ENCODE data around the gene PTCD3.
A peak's percentile ranks its signal among the peaks of the same experiment; 100 is the strongest.

PTCD3 gene

GRCh38 chr2:86082756-86083155 is 23.3 kb upstream of the PTCD3 start:
- no peak for DNase-seq (ENCODE audit: low read depth)

DNA sequence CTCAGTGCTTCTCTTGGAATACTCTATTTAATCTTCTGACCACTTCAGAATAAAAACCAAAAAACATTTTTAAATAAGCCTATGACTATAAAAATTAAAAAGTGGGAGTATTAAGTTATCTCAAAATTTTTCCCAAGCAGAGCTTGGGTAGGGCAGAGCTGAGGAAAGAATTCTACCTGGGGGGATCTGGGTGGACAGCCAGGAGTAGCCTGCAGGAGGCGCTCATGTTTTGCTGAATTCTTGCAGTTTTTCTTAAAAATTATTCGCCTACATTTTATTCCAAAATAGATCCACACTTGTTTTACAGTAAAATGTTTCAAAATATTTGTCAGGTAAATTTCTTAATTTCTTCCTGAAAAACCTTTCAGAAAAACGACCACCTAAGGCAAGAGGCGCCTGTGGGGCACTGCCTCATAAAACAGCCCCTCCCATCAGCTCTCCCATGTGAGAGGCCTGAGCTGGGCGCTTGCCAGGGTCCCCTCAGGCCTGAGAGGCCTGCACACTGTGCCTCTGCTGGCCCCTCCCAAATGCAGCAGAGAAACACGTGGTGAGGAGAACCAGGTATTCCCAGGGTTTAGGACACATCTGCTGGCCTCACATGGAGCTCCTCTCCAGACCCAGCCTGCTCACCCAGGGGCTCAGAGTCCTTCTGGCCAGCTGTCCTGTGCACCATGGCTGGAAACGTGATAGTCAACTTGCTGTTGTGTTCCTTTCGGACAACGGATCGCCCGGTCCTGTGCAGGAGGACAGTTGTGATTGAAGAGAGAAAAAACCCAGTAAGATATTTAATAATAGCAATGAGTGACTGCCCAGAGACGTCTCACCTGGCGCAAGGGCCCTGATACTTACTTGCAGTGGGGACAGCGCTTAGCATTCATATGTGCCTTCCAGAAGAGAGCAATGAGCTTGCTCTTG is 17.8 kb upstream of the PTCD3 start:
- DNase-seq (ENCODE audit: low read depth), result no peak

DNA sequence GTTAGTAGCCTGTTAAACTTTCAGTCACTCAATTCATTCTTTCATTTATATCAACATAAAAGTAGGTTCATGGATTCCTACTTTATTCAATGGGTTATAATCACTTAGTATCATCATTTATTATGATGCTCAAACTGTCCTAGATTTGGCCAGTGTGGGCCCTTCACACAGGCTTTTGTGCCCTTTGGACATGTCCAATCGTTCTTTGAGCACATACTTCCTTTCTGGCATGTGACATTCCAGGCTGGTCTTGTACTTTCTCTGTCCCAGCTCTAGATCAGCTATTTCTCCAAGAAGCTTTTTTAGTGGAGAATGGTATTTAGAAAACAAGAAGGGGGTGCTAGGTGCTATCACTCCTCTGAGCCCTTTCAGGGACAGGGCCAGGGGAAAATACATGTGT is 11.8 kb upstream of the PTCD3 start:
- DNase-seq (ENCODE audit: low read depth), result no peak

DNA sequence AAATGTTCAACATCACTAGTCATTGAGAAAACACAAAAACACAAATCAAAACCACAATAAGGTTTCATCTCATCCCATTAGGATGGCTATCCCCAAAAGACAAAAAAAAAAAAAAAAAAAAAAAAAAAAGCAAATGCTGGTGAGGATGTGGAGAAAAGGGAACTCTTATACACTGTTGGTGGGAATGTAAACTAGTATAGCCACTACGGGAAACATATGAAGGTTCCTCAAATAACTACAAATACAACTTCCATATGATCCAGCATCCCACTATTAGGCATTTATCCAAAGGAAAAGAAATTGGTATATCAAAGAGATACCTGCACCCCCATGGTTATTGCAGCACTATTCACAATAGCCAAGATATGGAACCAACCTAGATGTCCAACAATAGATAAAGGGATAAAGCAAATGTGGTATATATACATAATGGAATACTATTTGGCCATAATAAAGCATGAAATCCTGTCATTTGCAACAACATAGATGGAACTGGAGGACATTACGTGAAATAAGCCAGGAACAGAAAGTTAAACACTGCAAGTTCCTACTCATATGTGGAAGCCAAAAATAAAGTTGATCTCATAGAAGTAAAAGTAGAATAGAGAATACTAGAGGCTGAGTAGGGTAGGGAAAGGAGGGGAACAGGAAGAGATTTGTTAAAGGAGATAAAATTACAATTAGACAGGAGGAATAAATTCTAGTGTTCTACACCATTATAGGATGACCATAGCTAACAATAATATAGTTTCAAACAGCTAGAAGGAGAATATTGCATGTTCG is 8.7 kb upstream of the PTCD3 start:
- no peak for DNase-seq (ENCODE audit: low read depth)

- no peak for DNase-seq (ENCODE audit: low read depth)
These were observed 8.1 kb upstream of the PTCD3 start for GRCh38 chr2:86097913-86098312.

DNA sequence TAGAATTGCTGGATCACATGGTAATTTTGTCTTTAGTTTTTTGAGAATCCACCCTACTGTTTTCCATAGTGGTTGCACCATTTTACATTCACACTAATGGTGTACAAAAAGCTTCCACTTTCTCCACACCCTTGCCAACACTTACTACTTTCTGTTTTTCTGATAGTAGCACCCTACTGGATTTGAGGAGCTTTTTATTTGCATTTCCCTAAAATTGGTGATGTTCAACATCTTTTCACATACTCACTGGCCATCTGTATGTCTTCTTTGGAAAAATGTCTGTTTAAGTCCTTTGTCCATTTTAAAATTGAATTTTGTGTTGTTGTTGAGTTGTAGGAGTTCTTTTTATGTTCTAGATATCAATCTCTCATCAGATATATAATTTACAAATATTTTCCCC is 3.9 kb upstream of the PTCD3 start:
- no peak for DNase-seq (ENCODE audit: low read depth)

DNA sequence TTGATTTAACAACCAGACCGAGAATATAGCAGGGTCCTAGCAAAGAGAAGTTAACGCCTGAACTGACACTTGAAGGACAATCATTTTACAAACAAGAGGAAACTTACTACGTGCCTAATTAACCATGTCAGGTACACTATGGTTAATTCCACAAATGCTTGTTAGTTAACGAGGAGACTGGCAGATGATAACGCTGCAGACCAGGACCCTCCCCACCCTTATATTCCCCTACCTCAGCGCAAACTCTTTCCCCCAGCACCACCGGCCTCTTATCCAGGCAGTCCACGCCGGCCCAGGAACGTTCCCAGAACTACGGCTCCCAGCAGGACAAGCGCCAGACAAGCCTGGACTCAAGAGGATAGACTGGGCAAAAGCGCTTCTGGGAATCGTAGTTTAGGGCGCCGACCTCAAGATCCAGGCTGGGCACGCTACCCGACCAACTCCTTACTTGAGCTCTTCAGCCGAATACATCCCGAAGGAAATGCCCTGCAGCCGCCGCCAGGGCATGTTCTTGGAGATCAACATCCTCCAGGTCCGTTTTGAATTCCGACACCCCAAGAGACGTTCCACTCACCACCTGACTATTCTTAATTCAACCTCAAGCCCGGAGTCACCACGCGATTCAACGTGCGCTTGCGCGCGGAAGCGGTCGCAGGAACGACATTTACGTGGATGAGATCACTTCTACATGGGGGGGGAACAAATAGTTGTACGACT is 625 bp upstream of the PTCD3 start, which contains the start of gene POLR1A:
Gene POLR1A (minus strand): TSS at position 635 of the 717 bp plus-strand sequence. CDS start 110 bp downstream, at position 525.
- peak; percentile 73 for DNase-seq (ENCODE audit: low read depth)

DNA sequence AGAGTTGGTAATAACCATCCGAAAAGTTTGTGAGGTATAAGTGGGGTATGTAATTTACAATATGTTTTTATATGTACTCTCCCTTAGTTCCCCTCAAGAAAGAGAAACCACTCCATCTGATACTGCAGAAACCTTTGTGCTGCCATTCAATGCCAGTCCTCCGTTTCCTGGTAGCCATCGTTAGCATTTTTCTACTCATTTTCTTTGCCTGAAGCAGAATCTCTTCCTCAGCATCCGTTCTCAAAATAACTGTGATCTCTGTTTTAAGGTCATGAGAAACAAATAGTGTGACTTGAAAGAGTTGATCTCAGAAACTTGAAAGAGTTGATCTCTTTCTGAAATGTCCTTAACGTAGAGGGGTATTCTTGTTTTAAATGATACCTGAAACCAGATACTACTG is 996 bp downstream of the PTCD3 start:
- DNase-seq (ENCODE audit: low read depth), result no peak

- DNase-seq (ENCODE audit: low read depth), result no peak
These were observed 12.1 kb downstream of the PTCD3 start for GRCh38 chr2:86118130-86118529.

DNA sequence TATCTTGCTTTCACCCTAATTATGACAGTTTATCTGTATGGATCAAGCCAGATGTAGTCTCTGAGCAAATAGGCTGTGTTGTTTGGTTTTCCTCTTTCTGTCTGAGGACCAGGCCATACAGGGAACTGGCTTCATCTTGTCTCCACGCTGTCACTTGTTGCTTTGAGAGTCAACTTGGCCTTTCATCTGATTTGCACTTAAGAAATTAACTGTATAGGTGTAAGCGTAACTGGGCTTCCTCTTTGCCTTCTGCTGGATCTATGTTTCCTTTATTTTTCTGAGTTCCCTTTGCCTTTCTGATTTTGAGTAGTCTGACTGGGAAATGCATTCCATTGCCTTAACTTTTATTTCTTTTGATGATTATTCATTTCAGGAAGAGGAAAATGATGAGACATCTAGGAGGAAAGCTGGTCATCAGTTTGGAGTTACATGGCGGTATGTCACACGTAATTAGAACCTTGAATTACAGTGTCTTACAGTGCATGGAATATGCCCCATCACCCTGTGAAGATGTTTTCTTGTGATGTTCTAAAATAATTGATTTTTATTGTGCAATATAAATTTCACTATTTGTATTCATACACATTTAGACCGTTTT is 17.4 kb downstream of the PTCD3 start:
- no peak for DNase-seq (ENCODE audit: low read depth)

DNA sequence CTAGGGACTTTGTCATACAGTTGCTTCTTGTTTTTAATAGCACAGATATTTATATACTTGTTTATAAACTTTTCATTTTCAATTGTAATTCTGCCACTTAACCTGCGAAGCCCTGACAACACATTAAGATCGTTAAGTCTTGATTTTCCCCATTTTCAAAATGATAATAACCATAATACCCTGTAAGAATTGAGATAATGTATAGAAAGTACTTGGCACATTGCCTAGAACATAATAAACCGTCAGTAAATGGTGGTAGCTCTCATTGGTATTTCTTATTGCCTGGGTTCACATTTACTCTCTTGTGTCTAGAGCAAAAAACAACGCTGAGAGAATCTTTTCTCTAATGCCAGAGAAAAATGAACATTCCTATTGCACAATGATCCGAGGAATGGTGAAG is 18.6 kb downstream of the PTCD3 start:
- DNase-seq (ENCODE audit: low read depth), result no peak

- no peak for DNase-seq (ENCODE audit: low read depth)
These were observed 28.7 kb downstream of the PTCD3 start for GRCh38 chr2:86134709-86135108.

GRCh38 chr2:86135653-86136052 is 29.6 kb downstream of the PTCD3 start:
- no peak for DNase-seq (ENCODE audit: low read depth)

DNA sequence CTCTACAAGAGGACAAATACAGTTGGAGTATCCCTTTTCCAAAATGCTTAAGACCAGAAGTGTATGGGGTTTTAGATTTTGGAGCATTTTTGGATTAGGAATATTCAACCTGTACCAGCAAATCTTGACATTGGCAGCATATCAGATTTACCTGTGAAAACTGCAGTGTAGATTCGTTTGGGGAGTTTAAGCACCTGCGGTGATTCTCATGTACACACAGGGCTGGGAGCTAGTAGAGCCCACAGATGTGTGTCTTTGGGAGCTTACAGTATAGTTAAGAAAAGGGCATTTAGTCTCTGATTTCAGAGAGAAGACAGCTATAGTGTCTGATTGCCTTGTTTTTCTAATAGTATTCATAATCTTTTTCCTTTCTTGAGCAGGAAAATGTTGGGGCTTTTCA is 30.1 kb downstream of the PTCD3 start:
- DNase-seq (ENCODE audit: low read depth), result no peak

DNA sequence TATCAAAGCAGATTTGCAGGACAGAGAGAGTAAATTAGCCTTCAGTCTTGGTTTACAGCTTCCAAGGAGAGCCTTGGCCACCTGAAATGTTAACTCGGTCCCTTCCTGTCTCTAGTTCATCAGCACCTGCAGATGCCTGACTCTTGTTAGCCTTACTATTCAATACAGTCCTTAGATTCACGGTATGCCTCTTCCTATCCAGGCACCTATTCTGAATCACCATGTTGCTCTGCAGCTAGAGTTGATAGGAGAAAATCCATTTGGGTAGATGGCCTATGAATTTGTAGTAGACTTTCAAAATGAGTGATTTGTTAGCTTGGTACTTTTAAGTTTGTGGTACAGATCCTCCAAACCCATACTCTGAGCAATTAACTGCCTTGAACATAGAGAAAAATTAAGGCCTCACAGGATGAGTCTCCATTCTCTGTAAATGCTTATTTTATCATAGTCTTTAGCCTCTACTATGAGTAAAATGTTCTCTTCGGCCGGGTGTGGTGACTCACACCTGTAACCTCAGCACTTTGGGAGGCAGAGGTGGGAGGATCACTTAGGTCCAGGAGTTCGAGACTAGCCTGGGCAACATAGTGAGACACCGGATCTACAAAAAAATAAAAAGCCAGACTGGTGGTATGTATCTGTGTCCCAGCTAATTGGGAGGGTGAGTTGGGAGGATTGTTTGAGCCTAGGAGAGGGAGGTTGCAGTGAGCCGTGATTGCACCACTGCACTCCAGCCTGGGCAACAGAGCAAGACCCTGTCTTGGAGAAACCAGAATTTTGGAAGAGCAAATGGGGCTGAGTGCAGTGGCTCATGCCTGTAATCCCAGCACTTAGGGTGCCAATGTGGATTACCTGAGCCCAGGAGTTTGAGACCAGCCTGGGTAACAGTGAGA is 32.9 kb downstream of the PTCD3 start:
- DNase-seq (ENCODE audit: low read depth), result no peak

DNA sequence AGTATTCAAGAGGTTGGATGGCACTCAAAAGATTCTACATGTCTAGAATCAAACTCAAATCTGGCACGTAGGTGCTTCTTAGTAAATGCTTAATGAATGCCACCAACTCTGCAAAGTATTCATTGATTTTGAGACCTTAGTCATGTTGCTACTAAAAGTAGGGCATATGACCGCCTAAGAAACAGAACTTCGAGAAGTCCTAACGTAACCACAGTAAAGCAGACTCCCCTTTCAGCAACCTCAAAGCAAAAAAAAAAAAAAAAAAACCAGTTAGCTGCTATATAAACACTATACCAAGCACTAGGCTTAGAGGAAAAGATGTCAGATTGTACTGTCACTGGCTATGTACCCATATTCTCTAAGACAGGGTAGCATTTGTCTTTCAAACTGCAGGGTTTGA is 33.9 kb downstream of the PTCD3 start:
- DNase-seq (ENCODE audit: low read depth), result no peak

DNA sequence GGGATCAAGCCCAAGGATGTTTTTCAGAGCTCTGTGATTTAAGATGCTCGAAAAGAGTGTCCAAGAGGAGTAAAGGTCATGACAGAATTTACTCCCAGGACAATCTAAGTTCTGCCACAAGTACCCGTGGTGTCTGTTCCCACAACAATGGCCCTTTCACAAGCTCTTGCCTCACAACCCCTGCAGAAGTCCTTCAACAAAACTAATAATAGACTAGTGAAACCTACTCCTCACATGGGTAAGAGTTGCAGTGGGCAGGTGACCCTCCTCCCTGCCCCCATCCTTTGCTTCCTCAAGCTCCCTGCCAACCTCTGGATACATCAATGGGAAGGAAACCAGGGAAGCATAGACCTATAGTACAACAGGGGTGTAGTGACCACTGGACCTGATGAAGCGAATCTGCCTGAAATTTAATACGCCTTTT is 34.9 kb downstream of the PTCD3 start:
- DNase-seq (ENCODE audit: low read depth), result no peak

- DNase-seq (ENCODE audit: low read depth), result no peak
These were observed 36.6 kb downstream of the PTCD3 start for GRCh38 chr2:86142436-86143257.

- no peak for DNase-seq (ENCODE audit: low read depth)
These were observed 37.3 kb downstream of the PTCD3 start for GRCh38 chr2:86143307-86143706.
